GM18951 (cell line): ENCODE results near the gene MOGAT3.
A peak's percentile ranks its signal among the peaks of the same experiment; 100 is the strongest.

Experiments used
- POLR2A ChIP-seq: IDR thresholded peaks from 4 replicates; pipeline ENCODE4 v1.6.1; 2011; ENCODE audit warnings: mild to moderate bottlenecking; ENCODE audit not compliant: insufficient read length, insufficient read depth; ENCODE audit errors: extremely low read depth
- in situ Hi-C: fragments of 300-500 bp; cut with MboI; formaldehyde crosslinking; loops from one replicate; pipeline ENCODE4 v1.12.0; 2022; ENCODE audit warnings: low sequenced_read_pairs, mixed read lengths, inconsistent platforms; ENCODE audit not compliant: unreplicated experiment

Gene MOGAT3

GRCh38 chr7:101162551-101163278 is 38.1 kb downstream of the MOGAT3 start:
- peak; percentile 28 for TF ChIP-seq POLR2A
- in situ Hi-C loops: no loop called here

- in situ Hi-C loops: no loop called here
Measured at GRCh38 chr7:101161692-101162471, 39.0 kb downstream of the MOGAT3 start.

GRCh38 chr7:101160910-101161309 is 39.9 kb downstream of the MOGAT3 start:
- in situ Hi-C loops: no loop called here
- TF ChIP-seq POLR2A: no peak

More at GRCh38 chr7:101161692-101162471, 39.0 kb downstream of the MOGAT3 start:
- TF ChIP-seq POLR2A: no peak

- no peak for TF ChIP-seq POLR2A
Measured at GRCh38 chr7:101159696-101160674, 40.9 kb downstream of the MOGAT3 start.

GRCh38 chr7:101156866-101157589 is 43.8 kb downstream of the MOGAT3 start:
- in situ Hi-C loops: no loop called here
- no peak for TF ChIP-seq POLR2A

More at GRCh38 chr7:101159696-101160674, 40.9 kb downstream of the MOGAT3 start:
- in situ Hi-C loops: no loop called here

- TF ChIP-seq POLR2A: no peak
- in situ Hi-C loops: no loop called here
Measured at GRCh38 chr7:101156277-101156676, 44.6 kb downstream of the MOGAT3 start.

GRCh38 chr7:101155303-101155702 is 45.5 kb downstream of the MOGAT3 start:
- in situ Hi-C loops: no loop called here
- TF ChIP-seq POLR2A: no peak

GRCh38 chr7:101154693-101155102 is 46.1 kb downstream of the MOGAT3 start:
- in situ Hi-C loops: no loop called here
- no peak for TF ChIP-seq POLR2A

GRCh38 chr7:101153969-101154692 is 46.7 kb downstream of the MOGAT3 start, which contains the start of gene AP1S1:
Gene AP1S1, plus strand, starts transcription at chr7:101154476. Its CDS starts 39 bp downstream, at chr7:101154515.
- TF ChIP-seq POLR2A: peak; percentile 49
- in situ Hi-C loops: no loop called here

- in situ Hi-C loops: no loop called here
- TF ChIP-seq POLR2A: no peak
Measured at GRCh38 chr7:101151908-101152651, 48.8 kb downstream of the MOGAT3 start.
